BE2C (cell line): ENCODE data around the gene HYCC1.

ENCODE experiments used
- DNase-seq: peaks from one replicate; pipeline ENCODE4 v3.0.0-alpha.2; 2020
- H3K27me3 ChIP-seq: fragments of 250-450 bp; sonication (Bioruptor Pico); 2 replicates; pipeline ENCODE4 v1.5.1; 2020; ENCODE audit warnings: mild to moderate bottlenecking
- H3K36me3 ChIP-seq: fragments of 250-450 bp; sonication (Bioruptor Pico); 2 replicates; pipeline ENCODE4 v1.5.1; 2020; ENCODE audit warnings: mild to moderate bottlenecking
- H3K4me1 ChIP-seq: fragments of 250-450 bp; sonication (Bioruptor Pico); 2 replicates; pipeline ENCODE4 v1.5.1; 2020
- H3K4me3 ChIP-seq: 2 replicates; pipeline ENCODE4 v1.5.1; 2011; ENCODE audit warnings: low read depth, low read length
- H3K9me3 ChIP-seq: fragments of 250-450 bp; sonication (Bioruptor Pico); 2 replicates; pipeline ENCODE4 v1.5.1; 2020
- CTCF ChIP-seq: IDR thresholded peaks from 2 replicates; pipeline ENCODE4 v1.5.1; 2012; ENCODE audit warnings: mild to moderate bottlenecking, low read depth, low read length

The HYCC1 gene

GRCh38 chr7:22998519-22998896 is 15.4 kb downstream of the HYCC1 start:
- Histone ChIP-seq H3K9me3 (no peaks in the 10 kb centered on the region), H3K27me3 (peaks cover 14% of the 10 kb centered on the region; the same call in 1 of the 2 replicates), H3K36me3 (no peaks in the 10 kb centered on the region), H3K4me1 (no peaks in the 10 kb centered on the region), H3K4me3 (no peak overlapping the region)
- DNase-seq = no peak
- no peak for TF ChIP-seq CTCF

DNA sequence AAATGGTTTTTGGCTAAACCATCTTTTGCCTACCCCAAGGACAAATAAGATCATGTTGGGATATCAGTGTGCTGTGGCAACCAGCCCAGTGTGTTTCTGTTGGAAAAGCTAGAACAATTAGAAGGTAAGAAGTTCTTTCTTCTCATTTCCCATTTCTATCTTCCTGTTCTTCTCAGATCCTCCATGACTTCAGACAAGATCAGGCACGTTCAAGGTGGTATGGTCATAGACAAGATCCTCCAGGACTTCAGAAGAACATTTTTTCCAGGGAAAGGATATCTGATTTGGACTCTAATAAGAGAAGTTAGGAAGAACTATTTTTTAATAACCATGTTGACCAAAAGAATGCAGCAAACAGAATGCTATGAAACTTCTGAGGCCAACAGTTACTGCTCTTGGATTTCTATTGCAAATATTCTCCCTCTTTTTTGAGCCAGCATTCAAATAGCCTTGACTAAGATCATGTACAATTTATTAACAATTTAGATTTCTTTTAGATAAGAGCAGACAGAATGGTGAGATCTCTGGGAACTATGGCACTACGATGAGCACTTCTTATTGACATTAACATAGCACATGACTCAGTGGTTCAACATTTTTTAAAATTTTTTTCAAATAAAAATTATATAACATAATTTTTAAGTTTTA is 15.9 kb downstream of the HYCC1 start:
- no peak for TF ChIP-seq CTCF
- no peak overlapping the region for H3K4me3 ChIP-seq
- H3K4me1 ChIP-seq = no peaks in the 10 kb centered on the region
- no peak for DNase-seq
- H3K36me3 ChIP-seq = no peaks in the 10 kb centered on the region
- no peaks in the 10 kb centered on the region for H3K9me3 ChIP-seq
- peaks cover 14% of the 10 kb centered on the region; the same call in 1 of the 2 replicates for H3K27me3 ChIP-seq

- no peak for TF ChIP-seq CTCF
- H3K9me3 ChIP-seq = no peaks in the 10 kb centered on the region
- no peak overlapping the region for H3K4me3 ChIP-seq
- peaks cover 14% of the 10 kb centered on the region; the same call in 1 of the 2 replicates for H3K27me3 ChIP-seq
- no peaks in the 10 kb centered on the region for H3K36me3 ChIP-seq
- no peaks in the 10 kb centered on the region for H3K4me1 ChIP-seq
- DNase-seq = no peak
Measured at GRCh38 chr7:22996470-22996869, 17.5 kb downstream of the HYCC1 start.

GRCh38 chr7:22995011-22995410 is 18.9 kb downstream of the HYCC1 start:
- no peaks in the 10 kb centered on the region for H3K9me3 ChIP-seq
- H3K4me1 ChIP-seq = no peaks in the 10 kb centered on the region

GRCh38 chr7:22992874-22993840 is 20.8 kb downstream of the HYCC1 start:
- Histone ChIP-seq H3K4me1 (no peaks in the 10 kb centered on the region), H3K27me3 (peaks cover 11% of the 10 kb centered on the region; the same call in 1 of the 2 replicates), H3K9me3 (no peaks in the 10 kb centered on the region), H3K36me3 (no peaks in the 10 kb centered on the region), H3K4me3 (no peak overlapping the region)
- DNase-seq = no peak
- no peak for TF ChIP-seq CTCF

More at GRCh38 chr7:22995011-22995410, 18.9 kb downstream of the HYCC1 start:
- no peak for DNase-seq
- no peak for TF ChIP-seq CTCF
- H3K27me3 ChIP-seq = peaks cover 11% of the 10 kb centered on the region; the same call in 1 of the 2 replicates
- no peaks in the 10 kb centered on the region for H3K36me3 ChIP-seq
- no peak overlapping the region for H3K4me3 ChIP-seq
